Mesenchymal stem cell (in vitro differentiated cells and primary cell): ENCODE data around the gene CR1L.
"Not testable (repeated sequence)": the region's sequence is repeated elsewhere in the genome, so short reads cannot be mapped to it uniquely, and the experiment has no call there.

Experiments
- DNase-seq: peaks from one replicate; pipeline ENCODE4 v3.0.0-alpha.2; 2013
- H2AFZ ChIP-seq: one replicate; pipeline ENCODE4 v1.6.1; 2013; ENCODE audit warnings: low read depth, mild to moderate bottlenecking, control low read depth, inconsistent platforms, low read length, moderate library complexity
- H2AK5ac ChIP-seq: 2 replicates; pipeline ENCODE4 v1.6.1; 2013; ENCODE audit warnings: low read length, moderate library complexity, mild to moderate bottlenecking, inconsistent platforms; ENCODE audit not compliant: severe bottlenecking
- H2BK120ac ChIP-seq: one replicate; pipeline ENCODE4 v1.6.1; 2013; ENCODE audit warnings: low read depth, mild to moderate bottlenecking, inconsistent platforms, low read length, moderate library complexity
- H2BK12ac ChIP-seq, 2 experiments: one replicate each; pipeline ENCODE4 v1.6.1; 2013; ENCODE audit warnings: inconsistent platforms in 2 of 2, low read length in 2 of 2, mild to moderate bottlenecking in 2 of 2, moderate library complexity in 2 of 2, control low read depth in 1 of 2
- H2BK15ac ChIP-seq: one replicate; pipeline ENCODE4 v1.6.1; 2013; ENCODE audit warnings: mild to moderate bottlenecking, low read depth, inconsistent platforms; ENCODE audit not compliant: poor library complexity, severe bottlenecking
- H2BK5ac ChIP-seq: 2 replicates; pipeline ENCODE4 v1.6.1; 2013; ENCODE audit warnings: low read depth, mild to moderate bottlenecking, low read length, control low read depth, inconsistent platforms; ENCODE audit not compliant: poor library complexity, severe bottlenecking
- H3K14ac ChIP-seq, 2 experiments: one replicate each; pipeline ENCODE4 v1.6.1; 2013; ENCODE audit warnings: inconsistent platforms in 2 of 2, low read length in 2 of 2, control low read depth in 1 of 2, mild to moderate bottlenecking in 1 of 2, moderate library complexity in 1 of 2
- H3K18ac ChIP-seq, 2 experiments: one replicate each; pipeline ENCODE4 v1.6.1; 2013; ENCODE audit warnings: inconsistent platforms in 2 of 2, low read length in 2 of 2, control low read depth in 1 of 2, low read depth in 1 of 2, mild to moderate bottlenecking in 1 of 2
- H3K23ac ChIP-seq, 2 experiments: one replicate each; pipeline ENCODE4 v1.6.1; 2013; ENCODE audit warnings: inconsistent platforms in 2 of 2, low read length in 2 of 2, mild to moderate bottlenecking in 2 of 2, moderate library complexity in 2 of 2, control low read depth in 1 of 2
- H3K27ac ChIP-seq: 2 replicates; pipeline ENCODE4 v1.5.1; 2013; ENCODE audit warnings: mild to moderate bottlenecking, moderate library complexity, low read length, control low read depth, inconsistent platforms; ENCODE audit not compliant: poor library complexity, severe bottlenecking
- H3K27me3 ChIP-seq, 2 experiments: 2 replicates each; pipeline versions ENCODE4 v1.6.1 to v1.7.0; 2013; ENCODE audit warnings: low read length in 2 of 2, mild to moderate bottlenecking in 2 of 2, moderate library complexity in 2 of 2, control low read depth in 1 of 2, inconsistent platforms in 1 of 2; ENCODE audit not compliant: control insufficient read depth in 1 of 2, insufficient read depth in 1 of 2
- H3K36me3 ChIP-seq, 2 experiments: 2 replicates each; pipeline versions ENCODE4 v1.6.1 to v1.7.0; 2013; ENCODE audit warnings: low read length in 2 of 2, control low read depth in 1 of 2, inconsistent platforms in 1 of 2, low read depth in 1 of 2, mild to moderate bottlenecking in 1 of 2; ENCODE audit not compliant: insufficient read depth in 2 of 2, control insufficient read depth in 1 of 2
- H3K4ac ChIP-seq, 2 experiments: one replicate each; pipeline ENCODE4 v1.6.1; 2013; ENCODE audit warnings: inconsistent platforms in 2 of 2, low read length in 2 of 2, mild to moderate bottlenecking in 2 of 2, moderate library complexity in 2 of 2, control low read depth in 1 of 2, low read depth in 1 of 2
- H3K4me1 ChIP-seq: 2 replicates; pipeline ENCODE4 v1.6.1; 2013; ENCODE audit warnings: low read depth, low read length, control low read depth; ENCODE audit not compliant: control insufficient read depth, insufficient read depth
- H3K4me2 ChIP-seq: 2 replicates; pipeline ENCODE4 v1.6.1; 2013; ENCODE audit warnings: low read length, mild to moderate bottlenecking, inconsistent platforms; ENCODE audit not compliant: poor library complexity, severe bottlenecking
- H3K4me3 ChIP-seq, 2 experiments: 2 replicates each; pipeline versions ENCODE4 v1.5.1 to v1.7.0; 2013; ENCODE audit warnings: low read length in 2 of 2, mild to moderate bottlenecking in 2 of 2, control low read depth in 1 of 2, low read depth in 1 of 2; ENCODE audit not compliant: insufficient read depth in 1 of 2
- H3K79me1 ChIP-seq: replicated peaks from 2 replicates; pipeline ENCODE4 v1.6.1; 2013; ENCODE audit warnings: mild to moderate bottlenecking, control low read depth, low read length, inconsistent platforms; ENCODE audit not compliant: poor library complexity, severe bottlenecking
- H3K9ac ChIP-seq: 2 replicates; pipeline ENCODE4 v1.7.0; 2013; ENCODE audit warnings: mild to moderate bottlenecking, low read length, moderate library complexity
- H3K9me3 ChIP-seq: 2 replicates; pipeline ENCODE4 v1.7.0; 2013; ENCODE audit warnings: mild to moderate bottlenecking, low read length; ENCODE audit not compliant: control insufficient read depth
- H4K8ac ChIP-seq: one replicate; pipeline ENCODE4 v1.6.1; 2013; ENCODE audit warnings: inconsistent platforms, mild to moderate bottlenecking, low read length, moderate library complexity
- H4K91ac ChIP-seq: one replicate; pipeline ENCODE4 v1.6.1; 2013; ENCODE audit warnings: mild to moderate bottlenecking, low read length, inconsistent platforms
- WGBS: methylation state at CpG from one replicate; pipeline ENCODE4 v1.1.7; 2013; ENCODE audit warnings: mixed read lengths; 5-methylcytosine and 5-hydroxymethylcytosine counted together

The CR1L gene

DNA sequence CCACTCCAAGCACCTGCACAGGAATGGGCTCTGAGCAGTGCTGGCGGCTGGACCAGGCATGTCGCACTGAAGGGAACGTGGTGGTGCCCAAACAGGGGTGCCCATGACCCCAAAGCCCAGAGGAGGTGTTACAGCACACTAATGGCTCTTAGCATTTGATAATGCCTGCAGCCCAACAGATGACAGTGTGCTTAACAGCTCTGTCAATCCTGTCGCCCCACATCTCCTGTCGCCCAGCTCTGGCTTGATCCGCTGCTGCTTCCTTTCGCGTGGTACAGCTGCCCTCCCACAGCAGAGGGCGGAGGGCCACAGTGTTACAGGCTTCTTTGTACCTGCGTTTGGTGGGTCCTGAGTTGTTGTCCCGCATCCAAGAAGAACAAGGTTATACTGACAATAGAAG is 32.2 kb upstream of the CR1L start:
- no peak overlapping the region for H2AFZ ChIP-seq
- H3K27me3 ChIP-seq: peaks cover 0 to 11% of the 10 kb centered on the region in 2 experiments
- H2BK12ac ChIP-seq: no peak overlapping the region
- no peaks in the 10 kb centered on the region for H3K79me1 ChIP-seq
- H2AK5ac ChIP-seq: no peak overlapping the region
- no peaks in the 10 kb centered on the region for H3K4me1 ChIP-seq
- no peak overlapping the region for H4K91ac ChIP-seq
- no peaks in the 10 kb centered on the region for H3K9me3 ChIP-seq
- DNase-seq: no peak
- H3K18ac ChIP-seq: no peak overlapping the region
- no peaks in the 10 kb centered on the region for H3K36me3 ChIP-seq
- no peak overlapping the region for H2BK15ac ChIP-seq
- H3K23ac ChIP-seq: no peak overlapping the region
- H2BK120ac ChIP-seq: no peak overlapping the region
- H3K4me3 ChIP-seq: no peak overlapping the region
- H3K27ac ChIP-seq: no peak overlapping the region
- no peak overlapping the region for H4K8ac ChIP-seq
- no peak overlapping the region for H2BK5ac ChIP-seq
- H3K9ac ChIP-seq: no peak overlapping the region
- H3K14ac ChIP-seq: no peak overlapping the region
- 67% methylated on average over 11 of the region's 11 CpGs for WGBS
- H3K4ac ChIP-seq: no peak overlapping the region
- no peak overlapping the region for H3K4me2 ChIP-seq

DNA sequence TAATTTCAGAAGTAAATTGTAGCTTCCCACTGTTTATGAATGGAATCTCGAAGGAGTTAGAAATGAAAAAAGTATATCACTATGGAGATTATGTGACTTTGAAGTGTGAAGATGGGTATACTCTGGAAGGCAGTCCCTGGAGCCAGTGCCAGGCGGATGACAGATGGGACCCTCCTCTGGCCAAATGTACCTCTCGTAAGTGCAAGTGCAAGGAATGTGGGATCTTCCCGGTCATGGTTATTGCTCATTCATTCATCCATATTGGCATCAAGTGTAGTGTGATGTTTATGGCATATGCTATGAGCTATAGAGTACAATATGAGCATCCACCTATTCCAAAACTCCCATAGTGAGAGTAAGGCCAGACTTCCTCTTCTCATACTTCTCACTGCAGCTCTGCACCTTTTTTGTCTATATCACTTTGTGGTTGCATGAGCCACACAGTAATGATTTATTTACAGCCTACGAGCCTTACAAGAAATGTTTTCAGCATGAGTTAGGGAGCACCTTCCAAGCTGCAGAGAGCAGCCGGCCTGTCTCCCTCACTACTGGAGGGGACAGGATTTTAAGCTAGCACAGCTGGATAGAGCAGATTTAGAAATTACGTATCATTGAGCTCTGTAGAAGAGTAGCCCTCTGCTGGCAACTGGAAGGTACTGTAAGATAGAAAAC is 24.9 kb upstream of the CR1L start:
- Histone ChIP-seq H3K4me2 (no peak overlapping the region), H3K18ac (no peak overlapping the region), H4K91ac (no peak overlapping the region), H3K4ac (no peak overlapping the region), H3K23ac (no peak overlapping the region), H3K79me1 (no peaks in the 10 kb centered on the region), H2AK5ac (no peak overlapping the region), H2AFZ (no peak overlapping the region), H2BK12ac (no peak overlapping the region), H3K4me1 (no peaks in the 10 kb centered on the region), H3K4me3 (no peak overlapping the region), H2BK15ac (no peak overlapping the region), H3K27me3 (peaks cover 0 to 12% of the 10 kb centered on the region in 2 experiments), H3K14ac (no peak overlapping the region), H3K9ac (no peak overlapping the region), H3K9me3 (no peaks in the 10 kb centered on the region), H3K36me3 (no peaks in the 10 kb centered on the region), H3K27ac (no peak overlapping the region), H4K8ac (no peak overlapping the region), H2BK5ac (no peak overlapping the region), H2BK120ac (no peak overlapping the region)
- WGBS: 48% methylated on average over 5 of the region's 7 CpGs
- DNase-seq: peak; percentile 58

DNA sequence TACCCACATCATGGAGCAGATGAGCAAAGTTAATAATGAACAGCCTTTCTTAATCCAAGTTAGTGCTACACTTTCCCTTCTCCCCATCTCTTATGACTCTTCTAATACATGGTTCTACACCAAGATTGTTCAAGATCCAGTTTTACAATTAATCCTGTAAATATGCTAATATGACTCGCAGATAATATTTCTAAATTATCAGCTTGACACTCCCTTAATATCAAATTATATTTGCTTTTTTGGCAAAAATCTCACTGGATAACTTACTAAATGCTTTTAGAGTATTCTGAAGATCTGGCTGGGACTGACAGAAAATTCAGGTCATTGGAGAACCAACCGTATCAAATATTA is 24.4 kb upstream of the CR1L start:
- no peak overlapping the region for H2AK5ac ChIP-seq
- H3K79me1 ChIP-seq: no peaks in the 10 kb centered on the region
- H3K23ac ChIP-seq: no peak overlapping the region
- H3K4me2 ChIP-seq: no peak overlapping the region
- no peaks in the 10 kb centered on the region for H3K9me3 ChIP-seq
- H2AFZ ChIP-seq: no peak overlapping the region
- H3K4ac ChIP-seq: no peak overlapping the region
- no CpG with 5 or more reads among the region's 2 CpGs for WGBS
- peaks cover 0 to 12% of the 10 kb centered on the region in 2 experiments for H3K27me3 ChIP-seq
- DNase-seq: no peak
- H3K4me3 ChIP-seq: no peak overlapping the region
- no peak overlapping the region for H4K91ac ChIP-seq
- no peaks in the 10 kb centered on the region for H3K4me1 ChIP-seq
- no peak overlapping the region for H2BK12ac ChIP-seq
- no peak overlapping the region for H3K14ac ChIP-seq
- H3K18ac ChIP-seq: no peak overlapping the region
- no peak overlapping the region for H4K8ac ChIP-seq
- no peaks in the 10 kb centered on the region for H3K36me3 ChIP-seq
- H2BK5ac ChIP-seq: no peak overlapping the region
- no peak overlapping the region for H3K9ac ChIP-seq
- H2BK15ac ChIP-seq: no peak overlapping the region
- no peak overlapping the region for H2BK120ac ChIP-seq
- no peak overlapping the region for H3K27ac ChIP-seq

DNA sequence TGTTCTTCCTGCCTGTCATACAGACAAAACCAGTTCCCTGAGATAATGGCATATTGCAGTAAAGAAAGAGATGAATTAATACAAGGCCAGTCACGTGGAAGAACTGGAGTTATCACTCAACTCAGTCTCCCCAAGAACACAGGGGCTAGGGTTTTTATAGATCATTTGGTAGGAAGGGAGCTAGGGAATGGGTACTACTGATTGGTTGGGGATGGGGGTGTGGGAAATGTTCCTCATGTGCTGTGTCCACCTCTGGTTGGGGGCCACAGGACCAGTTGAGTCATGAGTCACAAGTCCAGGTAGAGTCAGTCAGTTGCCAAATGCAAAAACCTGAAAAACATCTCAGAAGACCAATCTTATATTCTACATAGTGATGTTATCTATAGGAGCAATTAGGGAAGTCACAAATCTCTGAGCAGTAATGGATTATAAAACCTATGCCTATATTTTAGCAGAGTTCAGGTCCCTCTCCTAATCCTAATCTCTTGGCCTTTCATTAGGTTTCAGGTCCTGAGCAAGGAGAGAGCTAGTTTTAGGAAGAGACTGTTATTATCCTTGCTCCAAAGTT is 19.3 kb upstream of the CR1L start:
- H3K36me3 ChIP-seq, H3K23ac ChIP-seq, H2AK5ac ChIP-seq, H3K4me1 ChIP-seq, H3K27me3 ChIP-seq, H3K9me3 ChIP-seq, H3K4me2 ChIP-seq, H4K91ac ChIP-seq, H3K27ac ChIP-seq, H3K79me1 ChIP-seq, DNase-seq, H3K4me3 ChIP-seq, H3K4ac ChIP-seq, H2AFZ ChIP-seq, H3K14ac ChIP-seq, H2BK120ac ChIP-seq, H4K8ac ChIP-seq, H2BK12ac ChIP-seq, H3K9ac ChIP-seq, H3K18ac ChIP-seq, H2BK15ac ChIP-seq, H2BK5ac ChIP-seq: not testable (repeated sequence)
- no CpG with 5 or more reads among the region's 1 CpG for WGBS
